T-helper 1 cell (primary cell): ENCODE data around the gene BAHD1.

Experiments used
- DNase-seq, 5 donors: peaks; one replicate each; pipeline ENCODE4 v3.0.0-alpha.2; 2012 to 2020
- total RNA-seq, 4 donors: gene quantifications; one replicate each; lab custom pipeline; 2026; lab: John Stamatoyannopoulos, UW

Gene BAHD1
- 38.1 to 58.9 (median 51.1) reads per million in 4 donors for total RNA-seq

DNA sequence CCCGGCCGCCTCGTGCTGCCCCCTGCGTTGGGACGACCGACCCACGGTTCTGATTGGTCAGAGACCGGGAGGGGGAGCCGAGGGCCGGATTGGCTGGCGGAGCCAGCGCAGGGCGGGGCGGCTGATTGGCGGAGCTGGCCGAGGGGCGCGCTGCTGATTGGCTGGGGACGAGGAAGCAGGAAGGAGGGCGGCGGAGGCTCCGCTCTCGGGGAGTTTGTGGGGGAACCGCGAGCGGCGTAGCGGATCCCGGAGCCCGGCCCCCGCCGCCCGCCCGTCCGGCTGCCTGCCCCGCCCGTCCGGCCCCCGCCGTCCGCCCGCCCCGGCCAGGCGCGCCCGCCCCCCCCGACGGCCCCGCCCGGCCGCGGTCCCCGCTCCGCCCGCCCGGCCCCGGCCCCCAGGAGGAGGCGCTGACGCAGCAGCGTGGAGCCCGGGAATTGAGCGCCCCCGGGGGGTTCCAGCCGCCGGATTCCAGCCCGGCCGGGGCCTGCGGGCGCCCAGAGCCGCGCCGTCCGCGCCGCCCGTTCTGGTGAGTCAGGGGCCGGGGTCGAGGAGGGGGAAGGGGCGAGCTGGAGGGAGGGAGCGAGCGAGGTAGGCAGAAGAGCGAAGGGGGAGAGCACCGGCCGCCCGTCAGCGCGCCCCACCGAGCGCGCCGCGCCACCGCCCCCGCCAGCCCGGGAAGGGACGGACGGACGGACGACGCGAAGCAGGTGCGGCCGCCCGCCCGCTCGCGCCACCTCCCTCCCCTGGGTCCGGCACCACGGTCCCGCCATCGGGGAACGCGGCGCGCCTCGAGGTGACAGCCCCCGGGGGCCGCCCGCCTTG is at the start of gene BAHD1:
TSS of gene BAHD1 (plus strand) at position 211 of the 822 bp plus-strand sequence. CDS start 17,512 bp downstream, outside the sequence.
- DNase-seq, result peak; percentile 89 to 93 (median 91)

DNA sequence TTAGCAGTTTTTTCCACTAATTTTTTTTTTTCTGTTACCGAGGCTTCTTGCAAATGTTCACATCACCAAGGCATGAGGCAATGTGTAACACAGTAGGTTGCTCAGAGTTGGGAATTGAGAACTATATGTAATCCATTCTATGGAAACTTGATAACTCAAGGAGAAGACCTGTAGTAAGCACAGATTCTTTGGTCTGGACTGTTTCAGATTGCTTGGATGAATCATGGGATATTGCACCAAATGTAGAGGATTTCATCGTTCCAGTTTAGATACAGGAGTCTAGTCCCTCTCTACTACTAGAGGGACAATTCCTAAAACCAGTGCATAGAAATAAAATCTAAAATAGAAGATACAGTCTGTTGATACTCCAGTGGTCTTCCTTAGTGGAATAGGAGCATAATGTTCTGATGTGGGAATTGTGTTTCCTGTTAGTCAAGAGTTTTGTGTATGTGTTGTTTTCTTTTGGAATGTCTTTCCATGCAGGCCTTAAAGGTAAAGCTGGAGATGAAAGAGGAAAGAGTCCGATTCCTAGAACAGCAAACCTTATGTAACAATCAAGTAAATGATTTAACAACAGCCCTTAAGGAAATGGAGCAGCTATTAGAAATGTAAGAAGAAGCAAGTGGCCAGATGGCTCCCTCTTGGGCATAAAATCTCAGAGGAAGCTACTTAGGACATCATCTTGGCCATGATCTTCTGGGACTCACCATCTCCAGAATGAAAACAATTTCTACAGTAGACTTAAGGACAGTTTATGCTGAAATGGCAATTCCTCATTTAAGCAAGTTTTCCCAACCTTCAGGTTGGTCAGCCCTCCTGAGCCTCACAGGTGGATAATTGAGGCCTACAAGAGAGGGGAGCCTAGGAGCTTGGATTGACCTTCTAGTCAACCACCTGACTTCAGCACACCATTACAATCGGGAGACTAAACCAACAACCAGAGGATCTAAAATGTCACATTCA is 47.5 kb upstream of the BAHD1 start:
- no peak for DNase-seq

DNA sequence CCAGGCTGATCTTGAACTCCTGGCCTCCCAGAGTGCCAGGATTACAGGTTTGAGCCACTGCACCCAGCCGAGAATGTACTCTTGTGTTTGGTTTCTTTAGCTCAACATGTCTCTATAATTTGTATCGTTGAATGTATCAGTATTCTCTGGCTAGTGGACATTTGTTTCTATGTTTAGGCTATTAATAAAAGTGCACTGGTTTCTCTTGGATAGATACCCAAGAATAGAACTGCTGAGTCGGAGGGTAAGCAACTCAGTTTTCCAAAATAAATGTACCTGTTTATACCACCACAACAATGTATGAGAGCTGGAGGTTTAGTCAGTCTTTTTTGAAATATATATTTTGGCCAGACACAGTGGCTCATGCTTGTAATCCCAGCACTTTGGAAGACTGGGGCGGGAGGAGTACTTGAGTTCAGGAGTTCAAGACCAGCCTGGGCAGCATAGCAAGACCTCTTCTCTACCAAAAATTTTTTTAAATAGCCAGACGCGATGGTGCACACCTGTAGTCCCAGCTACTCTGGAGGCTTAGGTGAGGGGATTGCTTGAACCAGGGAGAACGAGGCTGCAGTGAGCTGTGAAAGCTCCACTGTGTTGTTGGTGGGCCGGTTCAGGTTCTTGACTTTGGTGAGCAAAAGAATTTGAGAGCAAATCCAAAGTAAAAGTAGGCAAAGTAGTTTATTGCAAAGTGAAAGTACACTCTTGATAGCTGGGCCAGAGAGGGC is 42.9 kb upstream of the BAHD1 start:
- DNase-seq, result no peak

DNA sequence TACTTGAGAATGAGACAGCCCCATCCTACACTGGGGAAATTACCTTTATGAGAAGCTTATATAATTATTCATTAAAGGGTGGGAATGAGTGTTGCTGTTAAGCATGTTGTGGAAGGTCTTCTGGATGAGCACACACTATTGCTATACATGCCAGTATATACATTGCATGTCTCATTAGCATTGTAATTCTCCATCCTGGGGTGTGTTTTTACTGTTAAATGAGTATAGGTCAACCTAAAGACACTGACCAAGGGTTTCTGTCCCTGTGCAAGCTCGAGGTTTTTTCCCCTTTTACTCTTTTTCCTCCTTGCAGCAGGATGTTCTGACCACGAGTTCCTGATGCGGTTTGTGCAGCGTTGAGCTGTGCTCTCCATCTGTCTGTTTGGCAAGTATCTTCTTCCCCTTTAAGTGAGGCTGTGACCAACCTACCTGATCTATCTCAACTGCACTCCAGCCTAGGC is 42.3 kb upstream of the BAHD1 start:
- DNase-seq, result peak in 1 of 5 donors; percentile 43

DNA sequence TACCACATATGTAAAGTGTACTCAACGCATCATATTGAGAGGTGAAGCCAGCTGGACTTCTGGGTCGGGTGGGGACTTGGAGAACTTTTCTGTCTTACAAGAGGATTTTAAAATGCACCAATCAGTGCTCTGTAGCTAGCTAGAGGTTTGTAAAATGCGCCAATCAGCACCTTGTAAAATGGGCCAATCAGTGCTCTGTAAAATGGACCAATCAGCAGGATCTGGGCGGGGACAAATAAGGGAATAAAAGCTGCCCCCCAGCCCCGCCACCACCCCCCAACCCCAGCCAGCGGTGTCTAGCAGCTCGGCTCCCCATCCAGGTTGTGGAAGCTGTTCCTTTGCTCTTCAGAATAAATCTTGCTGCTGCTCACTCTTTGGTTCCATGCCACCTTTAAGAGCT is 41.4 kb upstream of the BAHD1 start:
- DNase-seq, result no peak

DNA sequence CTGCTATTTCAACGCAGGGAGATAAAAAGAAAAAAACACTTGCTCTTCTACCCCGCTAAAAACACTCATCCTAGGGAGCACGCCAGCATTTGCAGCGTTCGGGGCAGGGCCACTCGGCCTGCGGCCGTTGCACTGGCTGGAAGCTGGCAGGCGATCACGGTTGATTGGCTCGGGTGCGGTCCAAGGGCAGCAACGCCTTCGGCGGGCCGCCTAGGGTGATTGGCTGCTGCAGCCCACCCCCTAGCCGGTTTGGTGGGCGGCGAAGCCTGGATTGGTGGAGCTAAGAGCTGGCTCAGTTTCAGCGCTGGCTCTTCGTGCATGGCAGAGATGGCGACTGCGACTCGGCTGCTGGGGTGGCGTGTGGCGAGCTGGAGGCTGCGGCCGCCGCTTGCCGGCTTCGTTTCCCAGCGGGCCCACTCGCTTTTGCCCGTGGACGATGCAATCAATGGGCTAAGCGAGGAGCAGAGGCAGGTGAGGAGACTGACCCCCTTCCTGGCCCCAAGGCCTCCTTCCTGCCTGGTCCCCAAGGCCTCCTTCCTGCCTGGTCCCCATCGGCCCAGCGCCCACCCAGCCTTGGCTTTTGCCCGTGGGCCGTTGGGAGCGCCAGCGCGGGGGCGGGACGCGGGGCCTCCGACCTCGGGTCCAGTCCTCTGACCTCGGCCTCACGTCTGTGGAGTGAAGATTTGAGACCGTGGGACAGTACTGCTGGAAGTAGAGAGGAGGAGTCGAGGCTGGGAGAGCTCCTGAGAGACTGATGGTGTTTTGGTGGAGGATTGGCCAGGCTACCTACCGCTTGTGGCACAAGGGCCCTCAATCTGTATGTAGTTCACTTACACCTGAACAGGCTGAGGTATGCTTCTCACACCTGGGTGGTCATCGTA is 35.0 kb upstream of the BAHD1 start, which contains the start of gene IVD:
TSS of gene IVD (plus strand) at position 295 of the 881 bp plus-strand sequence. CDS start at position 328, 33 bp downstream.
- peak; percentile 57 to 88 (median 76) for DNase-seq

DNA sequence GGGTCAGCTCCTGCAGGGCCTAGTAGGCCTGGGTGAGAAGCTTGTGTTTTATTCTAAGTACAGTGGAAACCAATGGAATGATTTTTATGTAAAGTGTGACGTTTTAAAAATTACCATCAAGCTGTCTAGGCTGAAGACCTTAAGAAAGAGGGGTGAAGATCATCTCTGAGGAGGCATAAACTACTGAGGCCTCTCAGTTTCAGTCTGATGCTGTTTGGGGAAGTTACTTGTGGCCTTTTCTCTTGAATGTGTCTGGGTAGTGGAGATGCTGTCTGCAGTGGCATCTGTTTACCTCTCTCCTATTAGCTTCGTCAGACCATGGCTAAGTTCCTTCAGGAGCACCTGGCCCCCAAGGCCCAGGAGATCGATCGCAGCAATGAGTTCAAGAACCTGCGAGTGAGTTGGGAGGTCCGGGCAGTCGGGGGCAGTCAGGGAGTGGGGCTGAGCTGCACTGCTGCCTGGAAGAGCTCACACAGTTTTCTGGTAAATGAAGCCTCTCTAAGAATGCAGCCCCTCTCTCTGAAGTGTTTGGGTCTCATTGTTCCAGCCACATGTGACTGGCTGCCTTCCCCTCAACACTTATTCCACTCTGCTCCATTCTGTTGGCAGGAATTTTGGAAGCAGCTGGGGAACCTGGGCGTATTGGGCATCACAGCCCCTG is 33.3 kb upstream of the BAHD1 start:
- no peak for DNase-seq

DNA sequence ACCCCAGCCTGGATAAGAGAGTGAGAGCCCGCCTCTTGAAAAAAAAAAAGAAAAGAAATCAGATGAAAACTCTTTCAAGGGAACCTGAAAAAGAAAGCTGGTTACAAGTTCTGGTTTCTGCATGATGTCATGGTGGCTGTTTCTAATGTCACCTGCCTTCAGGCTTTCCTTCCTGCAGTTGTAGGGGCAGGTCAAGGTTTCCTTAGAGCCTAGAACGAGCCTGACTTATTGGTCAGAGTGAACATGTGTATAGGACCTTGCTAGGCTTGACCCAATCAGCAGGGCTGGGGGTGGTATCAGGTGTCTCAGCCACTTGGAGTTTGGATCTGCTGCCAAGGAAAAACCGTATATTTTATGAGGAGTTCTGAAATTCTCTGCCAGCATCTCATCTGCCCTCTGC is 31.4 kb upstream of the BAHD1 start:
- peak in 1 of 5 donors; percentile 35 for DNase-seq

DNA sequence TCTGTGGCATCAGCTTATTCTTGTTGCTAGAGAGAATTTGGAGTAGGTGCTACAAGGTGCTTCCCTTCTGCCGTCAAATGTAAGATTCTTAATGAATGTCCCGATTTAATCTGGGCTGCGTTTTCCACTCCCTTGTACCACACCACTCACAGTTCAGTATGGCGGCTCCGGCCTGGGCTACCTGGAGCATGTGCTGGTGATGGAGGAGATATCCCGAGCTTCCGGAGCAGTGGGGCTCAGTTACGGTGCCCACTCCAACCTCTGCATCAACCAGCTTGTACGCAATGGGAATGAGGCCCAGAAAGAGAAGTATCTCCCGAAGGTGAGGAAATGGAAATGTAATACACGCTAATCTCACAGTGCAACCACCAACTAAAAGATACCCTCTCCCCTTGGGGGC is 30.3 kb upstream of the BAHD1 start:
- no peak for DNase-seq

DNA sequence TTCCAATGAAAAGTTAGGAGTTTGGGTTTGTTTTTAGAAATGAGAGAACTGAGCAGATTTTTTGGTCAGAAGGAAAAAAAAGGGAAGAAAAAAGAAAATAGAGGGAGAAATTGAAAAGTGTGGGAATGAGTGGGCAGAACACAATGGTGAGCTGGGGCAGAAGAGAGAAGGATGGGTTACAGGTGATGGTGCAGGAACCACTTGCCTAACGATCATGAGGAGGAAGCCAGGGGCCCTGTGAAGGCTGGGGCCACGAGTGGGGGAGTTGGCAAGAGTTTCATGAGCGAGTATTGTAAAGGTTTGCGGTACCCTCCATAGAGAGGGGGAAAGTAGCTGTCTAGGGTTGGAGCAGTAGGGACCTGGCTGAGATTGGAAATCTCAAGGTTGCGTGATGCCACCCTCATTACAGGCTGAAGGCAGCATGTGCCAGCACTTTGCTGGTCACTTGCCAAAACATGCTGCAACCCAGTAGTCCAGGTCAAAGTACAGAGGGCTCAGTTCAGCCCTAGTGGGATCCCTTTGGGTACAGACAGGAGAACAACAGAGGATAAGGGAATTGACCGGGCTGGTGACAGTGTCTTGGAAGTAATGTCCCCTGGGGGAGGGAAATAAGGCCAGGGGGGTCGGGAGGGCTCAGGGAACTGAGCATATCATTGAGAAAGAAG is 28.5 kb upstream of the BAHD1 start:
- no peak for DNase-seq

DNA sequence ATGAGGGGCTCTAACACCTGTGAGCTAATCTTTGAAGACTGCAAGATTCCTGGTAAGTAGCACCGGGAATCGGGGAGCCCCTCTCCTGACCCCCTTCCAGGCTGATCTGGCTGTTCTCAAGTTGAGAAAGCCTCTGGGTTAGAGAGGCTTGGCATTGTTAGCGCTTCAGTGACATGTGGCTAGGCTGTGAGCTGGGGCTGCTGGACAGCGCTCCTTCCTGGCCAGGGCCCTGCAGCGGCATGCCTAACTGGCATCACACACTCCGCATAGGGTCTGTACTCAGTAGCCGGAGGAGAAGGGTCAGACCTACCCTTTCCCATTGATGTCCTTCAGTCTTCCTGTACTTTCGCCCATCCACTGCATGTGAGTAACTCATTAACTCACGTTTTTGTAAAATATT is 27.7 kb upstream of the BAHD1 start:
- no peak for DNase-seq

DNA sequence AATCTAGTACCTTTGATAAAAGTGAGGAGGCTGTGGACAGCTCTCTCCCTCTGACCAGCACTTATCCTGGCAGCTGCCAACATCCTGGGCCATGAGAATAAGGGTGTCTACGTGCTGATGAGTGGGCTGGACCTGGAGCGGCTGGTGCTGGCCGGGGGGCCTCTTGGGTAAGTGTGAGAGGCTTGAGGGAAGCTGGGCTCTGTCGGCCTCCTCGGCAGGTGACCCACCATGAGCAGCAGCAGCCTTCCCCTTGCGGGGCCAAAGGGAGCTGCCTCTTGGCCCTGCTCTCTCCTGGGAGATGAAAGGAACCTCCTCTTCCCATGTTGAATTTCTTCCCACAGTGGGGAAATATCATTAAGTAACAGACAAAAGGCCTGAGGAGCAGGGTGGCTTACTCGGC is 25.9 kb upstream of the BAHD1 start:
- DNase-seq, result no peak

DNA sequence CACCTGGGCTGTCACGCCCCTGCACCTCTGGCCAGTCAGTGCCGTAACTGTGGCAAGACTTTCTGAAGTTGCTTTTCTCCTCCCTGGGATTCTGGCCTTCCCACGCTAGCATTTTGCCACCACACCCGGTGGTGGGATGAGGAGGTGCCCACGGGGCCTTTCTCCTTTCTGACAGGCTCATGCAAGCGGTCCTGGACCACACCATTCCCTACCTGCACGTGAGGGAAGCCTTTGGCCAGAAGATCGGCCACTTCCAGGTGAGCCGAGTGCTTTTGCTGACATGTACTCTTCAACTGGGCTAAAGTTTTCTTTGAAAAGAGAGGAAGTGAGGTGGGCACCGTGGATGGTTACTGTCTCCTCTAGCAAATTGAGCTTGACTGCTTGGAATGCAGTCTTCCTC is 25.5 kb upstream of the BAHD1 start:
- DNase-seq, result no peak

DNA sequence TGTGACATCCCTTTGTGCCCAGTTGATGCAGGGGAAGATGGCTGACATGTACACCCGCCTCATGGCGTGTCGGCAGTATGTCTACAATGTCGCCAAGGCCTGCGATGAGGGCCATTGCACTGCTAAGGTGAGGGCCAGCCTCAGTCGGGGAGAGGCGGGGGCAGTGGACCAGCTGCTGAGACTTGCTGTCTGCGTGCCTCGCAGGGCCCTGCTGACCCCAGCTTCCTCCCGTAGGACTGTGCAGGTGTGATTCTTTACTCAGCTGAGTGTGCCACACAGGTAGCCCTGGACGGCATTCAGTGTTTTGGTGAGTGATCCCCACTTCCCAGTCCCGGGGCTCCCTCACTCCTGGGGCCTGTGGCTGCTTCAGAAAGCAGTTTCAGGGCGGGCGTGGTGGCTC is 24.7 kb upstream of the BAHD1 start:
- no peak for DNase-seq

DNA sequence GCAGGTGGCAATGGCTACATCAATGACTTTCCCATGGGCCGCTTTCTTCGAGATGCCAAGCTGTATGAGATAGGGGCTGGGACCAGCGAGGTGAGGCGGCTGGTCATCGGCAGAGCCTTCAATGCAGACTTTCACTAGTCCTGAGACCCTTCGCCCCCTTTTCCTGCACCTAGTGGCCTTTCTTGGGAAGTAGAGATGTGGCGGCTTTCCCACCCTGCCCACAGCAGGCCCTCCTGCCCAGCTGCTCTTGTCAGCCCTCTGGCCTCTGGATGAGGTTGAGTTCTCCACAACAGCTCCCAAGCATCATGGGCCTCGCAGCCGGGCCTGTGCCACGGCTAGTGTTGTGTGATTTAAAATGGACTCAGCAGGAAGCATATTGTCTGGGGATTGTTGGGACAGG is 22.6 kb upstream of the BAHD1 start:
- DNase-seq, result no peak

DNA sequence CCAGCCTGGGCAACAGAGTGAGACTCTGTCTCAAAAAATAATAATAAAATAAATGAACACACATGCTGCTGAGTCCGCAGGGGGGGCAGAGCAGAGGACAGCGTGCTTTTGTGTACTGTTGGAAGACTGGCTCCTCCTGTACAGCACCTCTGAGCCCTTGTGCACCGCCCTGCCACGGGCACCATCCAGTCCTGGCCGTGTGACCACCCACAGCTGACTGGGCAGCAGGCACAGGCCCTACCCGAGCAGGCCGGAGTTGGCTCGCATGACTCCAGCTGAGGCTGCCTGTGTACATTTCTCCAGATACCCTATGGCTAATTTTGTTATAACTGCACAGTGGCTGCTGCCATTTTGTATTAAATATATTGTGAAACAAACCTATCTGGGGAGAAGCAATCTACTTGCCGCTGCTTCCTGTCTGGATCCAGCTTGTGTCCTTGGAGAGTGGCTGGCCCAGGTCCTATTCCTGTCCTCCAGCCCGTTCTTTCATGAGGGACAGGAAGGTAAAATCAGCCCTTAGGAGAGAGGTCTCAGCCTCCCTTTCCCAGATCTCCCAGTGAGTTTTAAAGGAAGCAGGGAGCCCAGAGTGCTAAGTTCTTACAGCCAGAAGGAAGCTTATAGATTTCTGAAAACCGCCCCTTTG is 20.6 kb upstream of the BAHD1 start:
- DNase-seq, result no peak

DNA sequence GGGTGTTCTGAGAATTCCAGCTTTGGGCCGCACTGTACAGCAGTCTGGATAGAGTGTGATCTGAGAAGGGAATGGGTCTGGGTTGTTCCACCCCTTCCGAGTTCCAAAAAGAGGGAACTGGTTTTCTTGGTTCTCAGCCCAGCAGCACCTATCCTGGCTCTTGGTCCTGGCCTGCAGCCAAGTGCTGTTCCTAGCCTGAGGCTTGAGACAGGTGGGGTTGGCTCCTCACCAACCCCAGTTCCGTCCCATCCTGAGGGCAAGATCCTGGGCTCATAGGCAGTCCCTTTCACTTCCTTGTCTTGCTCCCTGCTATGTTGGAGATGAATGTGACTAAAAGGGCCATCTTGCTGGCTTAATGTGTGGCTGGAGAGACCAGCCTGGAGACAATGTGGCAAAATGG is 20.0 kb upstream of the BAHD1 start:
- no peak for DNase-seq

DNA sequence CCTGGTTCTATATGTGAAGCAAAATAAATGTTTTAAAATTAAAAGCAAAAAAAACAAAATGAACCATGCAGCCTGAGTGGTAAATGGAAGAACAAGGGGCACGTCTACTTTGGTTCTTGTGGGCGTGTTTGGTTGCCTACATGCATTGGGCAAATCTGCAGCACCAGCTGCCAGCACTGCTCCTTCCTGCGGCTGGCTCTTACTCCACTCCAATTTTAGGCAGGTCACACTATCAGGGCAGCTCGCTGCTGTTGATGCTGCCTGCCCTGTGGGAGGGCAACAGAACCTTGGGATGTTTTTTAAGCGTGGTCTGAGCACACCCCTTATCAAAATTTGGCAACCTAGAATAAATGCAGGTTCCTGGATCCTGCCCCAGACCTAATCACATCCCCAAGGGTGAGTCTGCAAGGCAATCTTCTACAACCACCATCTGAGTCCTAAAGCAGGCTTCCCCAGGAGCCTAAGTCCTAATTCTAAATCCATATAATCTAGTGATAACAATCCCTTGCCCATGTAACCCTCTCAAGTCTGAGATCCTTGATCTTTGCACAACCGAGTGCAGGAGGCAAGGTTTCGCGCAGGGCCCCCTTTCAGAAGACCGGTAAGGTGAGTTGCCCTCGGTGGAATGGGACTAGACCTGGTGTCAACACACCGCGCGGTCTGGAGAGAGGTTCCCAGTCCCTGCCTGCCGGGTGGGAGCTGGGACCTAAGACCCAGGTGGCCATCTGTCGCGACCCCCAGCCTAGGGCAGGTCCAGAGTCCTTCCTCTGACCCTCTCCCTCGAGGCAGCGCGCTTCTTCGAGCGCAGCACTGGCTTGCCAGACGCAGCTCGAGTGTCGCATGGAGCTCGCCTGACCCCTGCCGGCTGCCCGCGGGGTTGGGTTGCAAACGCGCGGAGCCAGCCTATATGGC is 19.3 kb upstream of the BAHD1 start:
- peak; percentile 46 to 75 (median 69) for DNase-seq
